Measurements from ENCODE around the gene CARD10.

- no peak for TF ChIP-seq RELA (CRISPR knock-in tag; IDR thresholded peaks at IDR 0.05; ENCODE audit: borderline replicate concordance)
- TF ChIP-seq, protein P1, sequence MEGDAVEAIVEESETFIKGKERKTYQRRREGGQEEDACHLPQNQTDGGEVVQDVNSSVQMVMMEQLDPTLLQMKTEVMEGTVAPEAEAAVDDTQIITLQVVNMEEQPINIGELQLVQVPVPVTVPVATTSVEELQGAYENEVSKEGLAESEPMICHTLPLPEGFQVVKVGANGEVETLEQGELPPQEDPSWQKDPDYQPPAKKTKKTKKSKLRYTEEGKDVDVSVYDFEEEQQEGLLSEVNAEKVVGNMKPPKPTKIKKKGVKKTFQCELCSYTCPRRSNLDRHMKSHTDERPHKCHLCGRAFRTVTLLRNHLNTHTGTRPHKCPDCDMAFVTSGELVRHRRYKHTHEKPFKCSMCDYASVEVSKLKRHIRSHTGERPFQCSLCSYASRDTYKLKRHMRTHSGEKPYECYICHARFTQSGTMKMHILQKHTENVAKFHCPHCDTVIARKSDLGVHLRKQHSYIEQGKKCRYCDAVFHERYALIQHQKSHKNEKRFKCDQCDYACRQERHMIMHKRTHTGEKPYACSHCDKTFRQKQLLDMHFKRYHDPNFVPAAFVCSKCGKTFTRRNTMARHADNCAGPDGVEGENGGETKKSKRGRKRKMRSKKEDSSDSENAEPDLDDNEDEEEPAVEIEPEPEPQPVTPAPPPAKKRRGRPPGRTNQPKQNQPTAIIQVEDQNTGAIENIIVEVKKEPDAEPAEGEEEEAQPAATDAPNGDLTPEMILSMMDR (IDR thresholded peaks at IDR 0.05): no peak
- no peak for TF ChIP-seq KAT7 (CRISPR knock-in tag; IDR thresholded peaks at IDR 0.05; ENCODE audit: borderline replicate concordance)
- TF ChIP-seq NFATC4 (CRISPR knock-in tag; IDR thresholded peaks at IDR 0.05): no peak
Measured at GRCh38 chr22:37551981-37552380, 32.8 kb upstream of the CARD10 start.

Measured in WTC11 (cell line).